HG03135 (cell line): ENCODE data around the gene RBPMS2.
"Not testable (repeated sequence)": the region's sequence is repeated elsewhere in the genome, so short reads cannot be mapped to it uniquely, and the experiment has no call there.

Source experiments
- ATAC-seq: cut with Tn5 transposase; IDR thresholded peaks from one replicate; pipeline ENCODE4 v1.9.1; 2021; ENCODE audit warnings: mild to moderate bottlenecking, moderate library complexity; ENCODE audit not compliant: unreplicated experiment

The RBPMS2 gene

GRCh38 chr15:64754663-64755426 lies 20.5 kb downstream of the RBPMS2 start:
- peak; percentile 56 for ATAC-seq

- no peak for ATAC-seq
Measured at GRCh38 chr15:64753480-64754185, 21.8 kb downstream of the RBPMS2 start.

GRCh38 chr15:64751464-64751863 lies 23.9 kb downstream of the RBPMS2 start:
- no peak for ATAC-seq

GRCh38 chr15:64749999-64750657 lies 25.3 kb downstream of the RBPMS2 start:
- ATAC-seq, result no peak

GRCh38 chr15:64749167-64749566 lies 26.2 kb downstream of the RBPMS2 start:
- ATAC-seq, result no peak

GRCh38 chr15:64748251-64748650 lies 27.1 kb downstream of the RBPMS2 start:
- no peak for ATAC-seq

- ATAC-seq, result no peak
Measured at GRCh38 chr15:64747578-64747977, 27.8 kb downstream of the RBPMS2 start.

GRCh38 chr15:64746921-64747320 lies 28.5 kb downstream of the RBPMS2 start:
- ATAC-seq, result no peak

GRCh38 chr15:64746356-64746755 lies 29.0 kb downstream of the RBPMS2 start:
- ATAC-seq, result no peak

- no peak for ATAC-seq
Measured at GRCh38 chr15:64743691-64744090, 31.7 kb downstream of the RBPMS2 start.

- no peak for ATAC-seq
Measured at GRCh38 chr15:64742921-64743320, 32.5 kb downstream of the RBPMS2 start.

GRCh38 chr15:64742385-64742784 lies 33.0 kb downstream of the RBPMS2 start:
- ATAC-seq, result no peak

GRCh38 chr15:64741708-64742107 lies 33.7 kb downstream of the RBPMS2 start:
- ATAC-seq, result not testable (repeated sequence)

- no peak for ATAC-seq
Measured at GRCh38 chr15:64740311-64741170, 34.8 kb downstream of the RBPMS2 start.

GRCh38 chr15:64739577-64740143 lies 35.7 kb downstream of the RBPMS2 start:
- ATAC-seq, result no peak

GRCh38 chr15:64739156-64739555 lies 36.2 kb downstream of the RBPMS2 start:
- no peak for ATAC-seq

- ATAC-seq, result no peak
Measured at GRCh38 chr15:64738226-64739095, 36.9 kb downstream of the RBPMS2 start.

GRCh38 chr15:64732156-64732860 lies 43.1 kb downstream of the RBPMS2 start:
- ATAC-seq, result no peak

- no peak for ATAC-seq
Measured at GRCh38 chr15:64731805-64732151, 43.6 kb downstream of the RBPMS2 start.
